Breast epithelium (tissue), 4 donors: ENCODE measurements around the gene SRCAP. TPM values are rescaled to one million over a fixed set of nuclear protein-coding genes. Genes with fewer than 3 reads are reported as not detected.

Source experiments
- DNase-seq, 2 donors: peaks; one replicate each; pipeline ENCODE4 v3.0.0-alpha.2; 2019; ENCODE audit warnings: low spot score in 2 of 2
- H3K27ac ChIP-seq, 2 donors: fragments of 200-600 bp; sonication (generic) in 1 of 2; one replicate each; pipeline ENCODE4 v1.5.1; 2016 to 2019; ENCODE audit warnings: mild to moderate bottlenecking in 1 of 2
- H3K27me3 ChIP-seq, 2 donors: fragments of 200-600 bp; sonication (generic) in 1 of 2; one replicate each; pipeline versions ENCODE4 v1.5.1 to v1.6.0; 2017 to 2019; ENCODE audit warnings: control low read depth in 1 of 2, mild to moderate bottlenecking in 1 of 2
- H3K36me3 ChIP-seq: fragments of 200-600 bp; one replicate; pipeline ENCODE4 v1.5.1; 2019
- H3K4me1 ChIP-seq, 2 donors: fragments of 200-600 bp; sonication (generic); one replicate each; pipeline ENCODE4 v1.5.1; 2016 to 2019; ENCODE audit warnings: control low read depth in 1 of 2
- H3K4me3 ChIP-seq, 3 donors: fragments of 200-600 bp; sonication (generic); 1 replicate in 2 of 3; 2 replicates in 1 of 3; pipeline ENCODE4 v1.5.1; 2016 to 2019; ENCODE audit warnings: mild to moderate bottlenecking in 3 of 3, moderate library complexity in 2 of 3
- H3K9me3 ChIP-seq, 2 donors: fragments of 200-600 bp; sonication (generic) in 1 of 2; one replicate each; pipeline ENCODE4 v1.5.1; 2016 to 2019; ENCODE audit warnings: control low read depth in 1 of 2
- CTCF ChIP-seq, 3 donors: fragments of 450-650 bp; IDR thresholded peaks; one replicate each; pipeline ENCODE4 v1.5.1; 2016 to 2017; ENCODE audit warnings: antibody characterized with exemption in 3 of 3, mild to moderate bottlenecking in 3 of 3, moderate library complexity in 3 of 3
- POLR2A ChIP-seq: fragments of 450-650 bp; IDR thresholded peaks from one replicate; pipeline ENCODE4 v1.6.1; 2016; ENCODE audit warnings: antibody characterized with exemption, mild to moderate bottlenecking, moderate library complexity
- POLR2AphosphoS5 ChIP-seq, 3 donors: sonication (generic); formaldehyde crosslinking; IDR thresholded peaks; one replicate each; pipeline ENCODE4 v1.6.1; 2017; ENCODE audit warnings: antibody characterized with exemption in 3 of 3
- intact Hi-C: fragments of 100-400 bp; cut with DNase I; formaldehyde crosslinking; loops from one replicate; pipeline ENCODE4 v1.15.1; 2023; ENCODE audit warnings: low total_unique reads
- total RNA-seq, 3 donors: library from RNA; depleted of rRNA; stranded (reverse); fragments of >200 nt; gene quantifications; one replicate each; pipeline ENCODE4 v1.1.0, GENCODE V29; 2016

Gene SRCAP
- total RNA-seq, 3 donors from 2014 or later: 19.0 to 24.9 (median 20.8) TPM

- intact Hi-C loops: no loop called here
- no peaks in the 10 kb centered on the region for H3K4me1 ChIP-seq
These were observed 23.5 kb downstream of the SRCAP start for GRCh38 chr16:30722443-30722842.

DNA sequence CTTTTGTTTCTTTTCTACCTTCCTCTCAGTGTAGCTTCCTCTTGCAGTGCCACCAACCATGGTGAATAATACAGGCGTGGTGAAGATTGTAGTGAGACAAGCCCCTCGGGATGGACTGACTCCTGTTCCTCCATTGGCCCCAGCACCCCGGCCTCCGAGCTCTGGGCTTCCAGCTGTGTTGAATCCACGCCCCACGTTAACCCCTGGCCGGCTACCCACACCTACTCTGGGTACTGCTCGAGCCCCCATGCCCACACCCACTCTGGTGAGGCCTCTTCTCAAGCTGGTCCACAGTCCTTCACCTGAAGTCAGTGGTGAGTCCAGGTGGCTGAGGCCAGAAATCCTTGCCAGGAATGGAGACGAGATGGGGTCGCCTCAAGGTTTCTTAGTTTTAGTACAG is 23.9 kb downstream of the SRCAP start:
- Histone ChIP-seq H3K27ac (no peak overlapping the region), H3K27me3 (no peaks in the 10 kb centered on the region), H3K4me1 (no peaks in the 10 kb centered on the region), H3K4me3 (no peak overlapping the region), H3K9me3 (no peaks in the 10 kb centered on the region), H3K36me3 (peaks cover 34% of the 10 kb centered on the region)
- TF ChIP-seq POLR2AphosphoS5 (IDR thresholded peaks at IDR 0.05) (no peak), POLR2A (no peak), CTCF (IDR thresholded peaks at IDR 0.05) (no peak)
- intact Hi-C loops: no loop called here
- DNase-seq: no peak

More at GRCh38 chr16:30722443-30722842, 23.5 kb downstream of the SRCAP start:
- no peak overlapping the region for H3K4me3 ChIP-seq
- H3K9me3 ChIP-seq: no peaks in the 10 kb centered on the region
- peaks cover 34% of the 10 kb centered on the region for H3K36me3 ChIP-seq
- H3K27me3 ChIP-seq: no peaks in the 10 kb centered on the region
- no peak overlapping the region for H3K27ac ChIP-seq
- DNase-seq: no peak
- TF ChIP-seq POLR2A (no peak), POLR2AphosphoS5 (IDR thresholded peaks at IDR 0.05) (no peak), CTCF (IDR thresholded peaks at IDR 0.05) (no peak)

DNA sequence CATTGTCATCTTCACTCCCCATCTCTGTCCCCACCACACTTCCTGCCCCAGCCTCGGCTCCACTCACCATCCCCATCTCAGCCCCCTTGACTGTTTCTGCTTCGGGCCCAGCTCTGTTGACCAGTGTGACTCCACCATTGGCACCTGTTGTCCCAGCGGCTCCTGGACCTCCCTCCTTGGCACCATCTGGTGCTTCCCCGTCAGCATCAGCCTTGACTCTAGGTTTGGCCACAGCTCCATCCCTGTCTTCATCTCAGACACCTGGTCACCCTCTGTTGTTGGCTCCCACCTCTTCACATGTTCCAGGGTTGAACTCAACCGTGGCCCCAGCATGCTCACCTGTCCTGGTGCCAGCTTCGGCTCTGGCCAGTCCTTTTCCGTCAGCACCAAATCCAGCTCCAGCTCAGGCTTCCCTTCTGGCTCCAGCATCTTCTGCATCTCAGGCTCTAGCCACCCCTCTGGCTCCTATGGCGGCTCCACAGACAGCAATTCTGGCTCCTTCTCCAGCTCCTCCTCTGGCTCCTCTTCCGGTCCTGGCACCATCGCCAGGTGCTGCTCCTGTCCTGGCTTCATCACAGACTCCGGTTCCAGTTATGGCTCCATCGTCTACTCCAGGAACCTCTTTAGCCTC is 24.9 kb downstream of the SRCAP start:
- no peak for DNase-seq
- H3K36me3 ChIP-seq: peaks cover 34% of the 10 kb centered on the region
- H3K4me1 ChIP-seq: no peaks in the 10 kb centered on the region
- no peaks in the 10 kb centered on the region for H3K9me3 ChIP-seq
- H3K4me3 ChIP-seq: no peak overlapping the region
- intact Hi-C loops: no loop called here
- TF ChIP-seq POLR2A: no peak
- no peak for TF ChIP-seq CTCF (IDR thresholded peaks at IDR 0.05)
- TF ChIP-seq POLR2AphosphoS5 (IDR thresholded peaks at IDR 0.05): no peak
- no peaks in the 10 kb centered on the region for H3K27me3 ChIP-seq
- H3K27ac ChIP-seq: no peak overlapping the region

DNA sequence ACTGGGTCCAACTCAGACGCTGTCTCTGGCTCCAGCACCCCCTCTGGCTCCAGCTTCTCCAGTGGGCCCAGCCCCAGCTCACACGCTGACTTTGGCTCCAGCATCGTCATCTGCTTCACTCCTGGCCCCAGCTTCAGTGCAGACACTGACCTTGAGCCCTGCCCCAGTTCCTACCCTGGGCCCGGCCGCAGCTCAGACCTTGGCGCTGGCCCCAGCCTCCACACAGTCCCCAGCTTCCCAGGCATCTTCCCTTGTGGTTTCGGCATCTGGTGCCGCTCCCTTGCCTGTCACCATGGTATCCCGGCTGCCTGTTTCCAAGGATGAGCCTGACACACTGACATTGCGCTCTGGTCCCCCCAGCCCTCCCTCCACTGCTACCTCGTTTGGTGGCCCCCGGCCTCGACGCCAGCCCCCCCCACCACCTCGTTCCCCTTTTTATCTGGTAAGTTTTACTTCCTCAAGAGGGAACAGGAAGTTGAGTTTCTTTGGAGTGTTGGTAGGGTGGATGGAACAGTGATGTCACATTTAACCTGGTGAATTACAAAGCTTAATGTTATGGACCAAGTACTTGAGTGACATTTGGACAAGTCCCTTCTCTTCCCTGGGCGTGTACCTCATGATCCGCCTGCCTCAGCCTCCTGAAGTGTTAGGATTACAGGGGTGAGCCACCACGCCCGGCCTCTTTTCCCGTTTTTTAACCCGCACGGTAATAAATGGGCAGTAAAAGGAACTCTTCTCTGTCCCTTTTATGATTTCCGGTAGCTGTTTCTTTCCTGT is 25.9 kb downstream of the SRCAP start:
- H3K27me3 ChIP-seq: no peaks in the 10 kb centered on the region
- no peaks in the 10 kb centered on the region for H3K9me3 ChIP-seq
- no peak for DNase-seq
- H3K36me3 ChIP-seq: peaks cover 33% of the 10 kb centered on the region
- intact Hi-C loops: no loop called here
- no peak for TF ChIP-seq CTCF (IDR thresholded peaks at IDR 0.05)
- TF ChIP-seq POLR2A: no peak
- TF ChIP-seq POLR2AphosphoS5 (IDR thresholded peaks at IDR 0.05): no peak
- H3K4me3 ChIP-seq: no peak overlapping the region
- H3K27ac ChIP-seq: no peak overlapping the region
- H3K4me1 ChIP-seq: peaks cover 0 to 5% of the 10 kb centered on the region in 2 donors

- Histone ChIP-seq H3K4me1 (peaks cover 0 to 5% of the 10 kb centered on the region in 2 donors), H3K27ac (no peak overlapping the region), H3K36me3 (peaks cover 27% of the 10 kb centered on the region), H3K9me3 (no peaks in the 10 kb centered on the region), H3K4me3 (no peak overlapping the region), H3K27me3 (no peaks in the 10 kb centered on the region)
- no peak for TF ChIP-seq CTCF (IDR thresholded peaks at IDR 0.05)
- TF ChIP-seq POLR2AphosphoS5 (IDR thresholded peaks at IDR 0.05): no peak
- TF ChIP-seq POLR2A: no peak
- intact Hi-C loops: no loop called here
- no peak for DNase-seq
These were observed 26.4 kb downstream of the SRCAP start for GRCh38 chr16:30725418-30725792.
